ENCODE data around the gene CYP39A1.
A peak's percentile ranks its signal among the peaks of the same experiment; 100 is the strongest.

GRCh38 chr6:46626228-46626909 lies 26.2 kb downstream of the CYP39A1 start:
- peak in 5 of 7 experiments; percentile 49 to 63 (median 60) for TF ChIP-seq CTCF (IDR thresholded peaks at IDR 0.05)
- no peak for TF ChIP-seq POLR2A (IDR thresholded peaks at IDR 0.05)
- TF ChIP-seq POLR2AphosphoS5 (IDR thresholded peaks at IDR 0.05) = no peak
- TF ChIP-seq EP300 (IDR thresholded peaks at IDR 0.05) = no peak

Measured in stomach (tissue), 4 donors.